GM12873 (cell line): ENCODE measurements around the gene CDK5.

Source experiments
- CTCF ChIP-seq: IDR thresholded peaks from 2 replicates; pipeline ENCODE4 v1.5.1; 2012; ENCODE audit warnings: low read depth, mild to moderate bottlenecking, moderate library complexity, low read length, control low read depth; ENCODE audit not compliant: insufficient read depth; ENCODE audit errors: missing control alignments

CDK5 gene

GRCh38 chr7:151080522-151081169 lies 22.9 kb upstream of the CDK5 start, which contains the start of gene FASTK:
Gene FASTK, minus strand, starts transcription at chr7:151080809. Its CDS starts 43 bp downstream, at chr7:151080766.
- no peak for TF ChIP-seq CTCF

DNA sequence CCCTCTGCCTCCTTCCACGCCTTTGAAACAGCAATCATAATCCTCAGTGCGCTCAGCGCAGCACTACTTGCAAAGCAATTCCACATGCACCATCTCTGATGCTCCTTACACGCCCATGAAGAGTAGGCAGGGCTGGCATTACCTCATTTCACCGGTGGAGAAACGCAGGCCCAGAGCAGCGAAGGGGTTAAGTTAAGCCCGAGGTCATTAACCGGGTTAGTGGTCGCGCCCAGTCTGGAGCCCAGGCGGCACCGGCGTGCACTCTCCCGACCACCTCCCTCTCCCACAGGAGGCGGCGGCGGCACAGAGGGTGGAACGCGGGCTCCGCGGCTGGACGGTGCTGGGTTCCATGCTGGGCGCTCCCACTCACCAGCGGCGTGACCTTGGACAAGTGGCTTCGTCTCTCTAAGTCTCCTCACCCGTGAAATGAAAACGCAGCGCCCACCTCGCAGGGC lies 22.4 kb upstream of the CDK5 start:
- TF ChIP-seq CTCF: no peak

- no peak for TF ChIP-seq CTCF
Measured at GRCh38 chr7:151079199-151079910, 21.7 kb upstream of the CDK5 start.

GRCh38 chr7:151078233-151079040 lies 20.7 kb upstream of the CDK5 start:
- no peak for TF ChIP-seq CTCF

- TF ChIP-seq CTCF: no peak
Measured at GRCh38 chr7:151077705-151078232, 20.1 kb upstream of the CDK5 start.

DNA sequence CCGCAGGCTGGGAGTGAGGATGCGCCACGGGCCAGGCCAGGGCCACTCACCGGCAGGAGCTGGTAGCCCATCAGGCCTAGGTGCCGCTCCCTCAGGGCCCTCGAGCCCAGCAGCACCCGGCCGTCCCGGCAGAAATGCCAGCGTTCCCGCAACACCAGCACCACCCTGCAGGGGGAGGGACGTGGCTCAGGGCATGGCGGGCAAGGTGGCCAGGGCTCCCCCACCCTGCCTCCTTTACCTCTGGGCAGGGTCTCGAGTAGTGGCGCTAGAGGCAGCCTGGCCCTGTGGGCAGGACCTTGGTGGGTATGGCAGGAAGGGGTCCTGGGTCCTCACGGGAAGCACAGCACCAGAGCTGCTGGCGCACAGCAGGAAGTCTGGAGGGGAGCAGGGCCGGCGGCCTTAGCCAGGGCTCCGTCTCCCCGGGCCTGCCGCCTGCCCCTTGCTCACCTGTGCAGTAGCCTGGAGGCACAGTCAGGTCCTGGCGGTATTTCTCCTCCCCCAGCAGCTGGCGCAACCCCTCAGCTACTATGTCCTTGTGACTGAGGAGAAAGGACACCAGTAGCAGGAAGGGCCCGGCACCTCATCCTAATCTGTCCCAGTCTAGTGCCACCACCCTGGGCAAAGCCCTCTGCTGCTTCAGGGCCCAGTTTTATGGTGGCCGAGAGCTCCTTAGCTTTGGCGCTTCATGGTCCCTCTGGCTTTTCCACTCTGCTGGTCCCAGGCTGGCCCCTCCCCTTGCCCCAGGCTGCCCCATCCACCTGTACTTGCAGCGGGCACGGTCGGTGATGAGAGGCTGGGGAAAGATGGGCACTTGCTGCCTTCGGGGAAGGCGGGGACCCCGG lies 19.4 kb upstream of the CDK5 start:
- peak; percentile 50 for TF ChIP-seq CTCF
